Activated CD4-positive, alpha-beta T cell treated with anti-CD3 and anti-CD28 coated beads, Interleukin-2, amount 10 ng/mL, durations not matched to agents 7 days and 5 days (primary cell): ENCODE measurements around the gene LCK. TPM values are rescaled to one million over a fixed set of nuclear protein-coding genes. Genes with fewer than 3 reads are reported as not detected.

Experiments used
- CTCF ChIA-PET: fragments of 350-600 bp; sonication (Branson Sonifier 250); formaldehyde crosslinking; loops from one replicate; lab custom pipeline; 2021; ENCODE audit warnings: antibody characterized with exemption; lab: Charles Lee
- POLR2A ChIA-PET: fragments of 350-600 bp; sonication (Branson Sonifier 250); formaldehyde crosslinking; loops from one replicate; lab custom pipeline; 2021; ENCODE audit warnings: antibody characterized with exemption; lab: Charles Lee
- DNase-seq: peaks from one replicate; pipeline ENCODE4 v3.0.0-alpha.2; 2020
- H3K27ac Mint-ChIP-seq: one replicate; pipeline ENCODE4 v1.8.0; 2021; ENCODE audit warnings: mild to moderate bottlenecking, moderate library complexity, mixed read lengths
- H3K27me3 Mint-ChIP-seq: one replicate; pipeline ENCODE4 v1.8.0; 2021; ENCODE audit warnings: mixed read lengths
- H3K36me3 Mint-ChIP-seq: one replicate; pipeline ENCODE4 v1.8.0; 2021; ENCODE audit warnings: low read depth, mixed read lengths
- H3K4me1 Mint-ChIP-seq: one replicate; pipeline ENCODE4 v1.8.0; 2021; ENCODE audit warnings: mixed read lengths
- H3K4me3 Mint-ChIP-seq: one replicate; pipeline ENCODE4 v1.8.0; 2021; ENCODE audit warnings: mild to moderate bottlenecking, moderate library complexity, mixed read lengths
- H3K9me3 Mint-ChIP-seq: one replicate; pipeline ENCODE4 v1.8.0; 2021; ENCODE audit warnings: mixed read lengths
- total RNA-seq, 2 experiments: library from RNA; stranded (reverse); gene quantifications; one replicate each; pipeline ENCODE4 v1.2.3, GENCODE V29; 2021

The LCK gene
- total RNA-seq, 2 experiments from 2014 or later = 434 to 495 TPM

- H3K27ac Mint-ChIP-seq = peak overlapping the region; percentile 22
- ChIA-PET CTCF (no interaction called here), POLR2A (interaction anchor here (0.6 kb wide), 1 partner anchor 29 kb away, joined by 4 read pairs; no protein-coding TSS in a partner anchor)
- peak overlapping the region; percentile 82 for H3K4me3 Mint-ChIP-seq
- H3K27me3 Mint-ChIP-seq = no peaks in the 10 kb centered on the region
- DNase-seq = no peak
- peaks cover 43% of the 10 kb centered on the region for H3K36me3 Mint-ChIP-seq
- no peaks in the 10 kb centered on the region for H3K9me3 Mint-ChIP-seq
- peaks cover 49% of the 10 kb centered on the region for H3K4me1 Mint-ChIP-seq
Observed at GRCh38 chr1:32334274-32334861, 83.3 kb downstream of the LCK start.

- peak; percentile 56 for DNase-seq
- H3K36me3 Mint-ChIP-seq = peaks cover 38% of the 10 kb centered on the region
- H3K4me1 Mint-ChIP-seq = peaks cover 48% of the 10 kb centered on the region
- POLR2A ChIA-PET = interaction anchor here (0.6 to 1.4 kb wide), 5 partner anchors 13 to 119 kb away, joined by 3 to 6 read pairs (median 4); no protein-coding TSS in a partner anchor
- CTCF ChIA-PET = interaction anchor here (0.6 to 0.7 kb wide), 3 partner anchors 12 to 87 kb away, joined by 3 to 5 read pairs (median 5); no protein-coding TSS in a partner anchor
- H3K4me3 Mint-ChIP-seq = peak overlapping the region; percentile 82
- no peak overlapping the region for H3K27ac Mint-ChIP-seq
- H3K27me3 Mint-ChIP-seq = no peaks in the 10 kb centered on the region
- no peaks in the 10 kb centered on the region for H3K9me3 Mint-ChIP-seq
Observed at GRCh38 chr1:32334864-32335534, 83.9 kb downstream of the LCK start.

- Mint-ChIP-seq H3K27ac (no peak overlapping the region), H3K9me3 (no peaks in the 10 kb centered on the region), H3K36me3 (peaks cover 37% of the 10 kb centered on the region), H3K4me3 (peak overlapping the region; percentile 82), H3K4me1 (peaks cover 48% of the 10 kb centered on the region), H3K27me3 (no peaks in the 10 kb centered on the region)
- ChIA-PET CTCF (interaction anchor here (0.5 to 1.4 kb wide), 5 partner anchors 13 to 87 kb away, joined by 3 to 5 read pairs (median 5); no protein-coding TSS in a partner anchor), POLR2A (interaction anchor here (0.5 to 1.4 kb wide), 8 partner anchors 12 to 119 kb away, joined by 3 to 6 read pairs (median 4); no protein-coding TSS in a partner anchor)
- DNase-seq = no peak
Observed at GRCh38 chr1:32335535-32335789, 84.4 kb downstream of the LCK start.

Other genes with a start within 250 kb of the LCK start
- gene KHDRBS1, start 237.4 kb upstream of the LCK start, total RNA-seq = 100 to 1,000 TPM; 174 to 183 TPM
- 10 to 100 TPM; 30.4 to 36.3 TPM for gene TMEM39B, start 178.3 kb upstream of the LCK start, total RNA-seq
- 10 to 100 TPM; 64.8 to 64.9 TPM for gene KPNA6, start 143.2 kb upstream of the LCK start, total RNA-seq
- 10 to 100 TPM; 64.1 to 65.8 TPM for gene TXLNA, start 71.6 kb upstream of the LCK start, total RNA-seq
- 10 to 100 TPM; 33.4 to 36.6 TPM for gene CCDC28B, start 50.7 kb upstream of the LCK start, total RNA-seq
- gene IQCC, start 45.6 kb upstream of the LCK start, total RNA-seq = 1 to 10 TPM; 4.8 to 5.0 TPM
- gene DCDC2B, start 42.2 kb upstream of the LCK start, total RNA-seq = under 1 TPM; 0.10 TPM
- 10 to 100 TPM; 13.2 to 15.0 TPM for gene TMEM234, start 28.9 kb upstream of the LCK start, total RNA-seq
- 100 to 1,000 TPM; 173 to 176 TPM for gene EIF3I, start 28.9 kb upstream of the LCK start, total RNA-seq
- gene FAM167B, start 4.0 kb upstream of the LCK start, total RNA-seq = under 1 TPM; 0.58 to 0.87 TPM
- gene HDAC1, start 40.8 kb downstream of the LCK start, total RNA-seq = 100 to 1,000 TPM; 226 to 230 TPM
- gene MARCKSL1, start 85.0 kb downstream of the LCK start, total RNA-seq = 10 to 100 TPM; 31.0 to 31.6 TPM
- gene FAM229A, start 111.2 kb downstream of the LCK start, total RNA-seq = 1 to 10 TPM; 8.2 to 8.5 TPM
- 1 to 10 TPM; 1.5 to 2.2 TPM for gene TSSK3, start 111.3 kb downstream of the LCK start, total RNA-seq
- gene BSDC1, start 143.2 kb downstream of the LCK start, total RNA-seq = 10 to 100 TPM; 42.9 to 44.6 TPM
- gene ZBTB8B, start 213.8 kb downstream of the LCK start, total RNA-seq = not detected